Psoas muscle (tissue), 8 donors: ENCODE results near the gene ITGA11. TPM values are rescaled to one million over a fixed set of nuclear protein-coding genes. Genes with fewer than 3 reads are reported as not detected.

ENCODE experiments used
- ATAC-seq, 4 donors: fragments of 200-7000 bp; cut with Tn5 transposase; one replicate each; pipeline ENCODE4 v1.9.1; 2020; ENCODE audit warnings: moderate library complexity in 3 of 4, mild to moderate bottlenecking in 2 of 4
- DNase-seq, 2 donors: peaks; one replicate each; pipeline ENCODE4 v3.0.0-alpha.2; 2020
- H3K27ac ChIP-seq: fragments of 200-600 bp; one replicate; pipeline ENCODE4 v1.8.0; 2022
- H3K27me3 ChIP-seq, 3 donors: fragments of 200-600 bp in 1 of 3; one replicate each; pipeline versions ENCODE4 v1.6.1 to v1.8.0; 2013 to 2022; ENCODE audit warnings: low read length in 2 of 3, mild to moderate bottlenecking in 2 of 3, moderate library complexity in 1 of 3; ENCODE audit not compliant: insufficient read depth in 3 of 3
- H3K36me3 ChIP-seq, 2 donors: fragments of 200-600 bp in 1 of 2; one replicate each; pipeline versions ENCODE4 v1.6.1 to v1.8.0; 2013 to 2022; ENCODE audit warnings: low read depth in 1 of 2, mild to moderate bottlenecking in 1 of 2, moderate library complexity in 1 of 2; ENCODE audit not compliant: insufficient read depth in 1 of 2
- H3K4me1 ChIP-seq: fragments of 200-600 bp; one replicate; pipeline ENCODE4 v1.8.0; 2022
- H3K4me3 ChIP-seq: fragments of 200-600 bp; one replicate; pipeline ENCODE4 v1.8.0; 2022; ENCODE audit warnings: mild to moderate bottlenecking
- H3K9me3 ChIP-seq: fragments of 200-600 bp; one replicate; pipeline ENCODE4 v1.8.0; 2022
- CTCF ChIP-seq: fragments of 200-600 bp; IDR thresholded peaks from one replicate; pipeline ENCODE4 v1.8.0; 2022; ENCODE audit warnings: antibody characterized with exemption
- WGBS, 3 donors: extraction: QIAGEN DNeasy Blood & Tissue Kit; methylation state at CpG; one replicate each; pipeline versions ENCODE4 v1.1.6 to v1.1.7; 2013; 5-methylcytosine and 5-hydroxymethylcytosine counted together
- intact Hi-C, 2 donors: fragments of 100-400 bp; cut with DNase I; formaldehyde crosslinking; loops; one replicate each; pipeline versions ENCODE4 v1.11.0 to v1.14.2; 2022
- polyA plus RNA-seq, 3 donors: library from polyadenylated mRNA; stranded (reverse); fragments of 200-250 nt; gene quantifications; one replicate each; pipeline ENCODE4 v1.2.3, GENCODE V29; 2013
- total RNA-seq, 4 donors: library from RNA; stranded (reverse); fragmentation: NEBNext Ultra II Directional in 2 of 4; extraction: Animal tissue kit (Norgen Biotek cat#: 25700) in 2 of 4; gene quantifications; one replicate each; pipeline versions ENCODE4 v1.2.1 to v1.2.4, GENCODE V29; 2021 to 2023
- donor health status: healthy with polysubstance abuse.
- donor health status: DM: no; HTN: no; CAD: no; lungs with moderate emphysema.
- donor health status: Bipolar disorder and iron deficiency.
- donor health status: healthy.
- donor health status: DM: yes; HTN: yes; CAD: no.
- donor health status: DM: no; HTN: no; CAD: no.
- donor health status: DM: no; HTN: no; CAD: no.
- donor health status: DM: yes; HTN: yes; CAD: no.

ITGA11 gene
- total and polyA plus RNA-seq, 7 donors: 0.10 to 7.9 (median 0.97) TPM

DNA sequence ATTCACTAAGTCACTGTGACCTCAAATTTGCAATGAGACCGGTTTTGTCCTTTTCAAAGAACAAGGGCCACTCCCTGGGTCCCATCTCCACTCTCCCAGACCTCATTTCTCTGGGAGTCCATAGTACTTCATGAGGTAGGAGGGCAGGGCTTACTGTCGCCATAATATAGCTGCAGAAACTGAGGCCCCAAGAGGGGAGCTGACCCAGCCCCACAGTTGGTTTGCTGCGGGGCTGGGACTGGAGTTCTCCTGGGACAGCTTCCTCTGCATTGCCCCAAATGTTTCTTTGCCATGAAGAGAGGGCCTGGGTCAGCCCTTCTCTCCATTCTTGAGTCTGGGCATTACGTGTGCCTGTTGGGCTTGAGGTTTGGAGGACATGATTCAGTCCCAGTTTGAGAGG is 60.1 kb downstream of the ITGA11 start:
- TF ChIP-seq CTCF: no peak
- 90 to 93% (median 93%) methylated on average over 4 of the region's 4 CpGs for WGBS, 3 donors
- intact Hi-C loops: loop anchor here in 1 of 2 donors (2.0 kb wide), 1 partner anchor 65 kb away; no protein-coding TSS in a partner anchor
- no peaks in the 10 kb centered on the region for H3K36me3 ChIP-seq
- peaks cover 18% of the 10 kb centered on the region for H3K4me1 ChIP-seq
- H3K27ac ChIP-seq: no peak overlapping the region
- H3K9me3 ChIP-seq: no peaks in the 10 kb centered on the region
- DNase-seq (no peak), ATAC-seq (no peak)
- H3K4me3 ChIP-seq: no peak overlapping the region
- no peaks in the 10 kb centered on the region for H3K27me3 ChIP-seq

- TF ChIP-seq CTCF: no peak
- DNase-seq: no peak
- peak overlapping the region; percentile 30 for H3K27ac ChIP-seq
- peak; percentile 54 to 71 (median 61) for ATAC-seq
- H3K27me3 ChIP-seq: no peaks in the 10 kb centered on the region
- WGBS, 3 donors: 27 to 40% (median 32%) methylated on average over 6 of the region's 6 CpGs
- peaks cover 24% of the 10 kb centered on the region for H3K4me1 ChIP-seq
- intact Hi-C loops: no loop called here
- no peak overlapping the region for H3K4me3 ChIP-seq
- H3K36me3 ChIP-seq: no peaks in the 10 kb centered on the region
- no peaks in the 10 kb centered on the region for H3K9me3 ChIP-seq
Observed at GRCh38 chr15:68371160-68371559, 60.8 kb downstream of the ITGA11 start.

DNA sequence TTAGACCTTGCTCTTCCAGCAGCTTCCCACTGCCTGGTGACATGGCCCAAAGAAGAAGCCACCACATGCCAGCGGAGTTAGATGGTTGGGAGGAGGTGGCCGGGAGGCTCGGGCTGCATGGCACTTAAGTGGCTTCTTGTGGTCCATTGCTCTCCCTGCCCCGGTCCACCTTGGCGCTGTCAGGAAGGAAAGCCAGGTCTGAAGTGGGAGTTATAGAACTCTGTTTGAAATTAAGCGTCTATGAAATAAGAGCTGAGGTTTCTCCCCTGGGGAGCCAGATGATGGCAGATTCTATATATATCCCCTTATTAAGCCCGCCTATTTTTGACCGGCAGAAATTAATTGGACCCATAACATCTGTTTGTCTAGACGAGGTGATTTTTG is 61.2 kb downstream of the ITGA11 start:
- Histone ChIP-seq H3K4me1 (peaks cover 28% of the 10 kb centered on the region), H3K36me3 (no peaks in the 10 kb centered on the region), H3K27ac (peak overlapping the region; percentile 30), H3K9me3 (no peaks in the 10 kb centered on the region), H3K4me3 (no peak overlapping the region), H3K27me3 (no peaks in the 10 kb centered on the region)
- 36 to 51% (median 42%) methylated on average over 9 of the region's 9 CpGs for WGBS, 3 donors
- DNase-seq (no peak), ATAC-seq (peak; percentile 36 to 81 (median 67))
- no peak for TF ChIP-seq CTCF
- intact Hi-C loops: no loop called here

- Histone ChIP-seq H3K9me3 (no peaks in the 10 kb centered on the region), H3K4me1 (peaks cover 35% of the 10 kb centered on the region), H3K27me3 (no peaks in the 10 kb centered on the region), H3K36me3 (no peaks in the 10 kb centered on the region), H3K27ac (peak overlapping the region; percentile 30), H3K4me3 (no peak overlapping the region)
- ATAC-seq (peak in 2 of 4 donors; percentile 1 to 14), DNase-seq (no peak)
- TF ChIP-seq CTCF: no peak
- intact Hi-C loops: loop anchor here in 1 of 2 donors (5.0 kb wide), 1 partner anchor 118 kb away; no protein-coding TSS in a partner anchor
- 89 to 95% (median 93%) methylated on average over 24 of the region's 24 CpGs for WGBS, 3 donors
Observed at GRCh38 chr15:68369931-68370767, 61.8 kb downstream of the ITGA11 start.
